Heart left ventricle (tissue), 16 donors: ENCODE results near the gene MRPL33. TPM values are rescaled to one million over a fixed set of nuclear protein-coding genes. Genes with fewer than 3 reads are reported as not detected.
A peak's percentile ranks its signal among the peaks of the same experiment; 100 is the strongest.

Experiments used
- ATAC-seq, 4 donors: fragments of 200-7000 bp; cut with Tn5 transposase; one replicate each; pipeline ENCODE4 v1.9.1; 2020 to 2022; ENCODE audit warnings: moderate library complexity in 4 of 4, mild to moderate bottlenecking in 3 of 4, moderate number of reproducible peaks in 1 of 4
- DNase-seq, 5 donors: peaks; one replicate each; pipeline ENCODE4 v3.0.0-alpha.2; 2020
- H3K27ac ChIP-seq, 12 donors: fragments of 200-600 bp; sonication (generic) in 4 of 12; one replicate each; pipeline versions ENCODE4 v1.5.0 to v1.8.0; 2016 to 2022; ENCODE audit warnings: mild to moderate bottlenecking in 2 of 12
- H3K27me3 ChIP-seq, 9 donors: fragments of 200-600 bp; sonication (generic) in 2 of 9; one replicate each; pipeline versions ENCODE4 v1.5.1 to v1.8.0; 2016 to 2022; ENCODE audit warnings: mild to moderate bottlenecking in 3 of 9
- H3K36me3 ChIP-seq, 9 donors: fragments of 200-600 bp; sonication (generic) in 2 of 9; one replicate each; pipeline versions ENCODE4 v1.5.0 to v1.8.0; 2018 to 2022; ENCODE audit warnings: mild to moderate bottlenecking in 2 of 9
- H3K4me1 ChIP-seq, 12 donors: fragments of 200-600 bp; sonication (generic) in 4 of 12; one replicate each; pipeline versions ENCODE4 v1.5.0 to v1.8.0; 2016 to 2022; ENCODE audit warnings: mild to moderate bottlenecking in 3 of 12
- H3K4me3 ChIP-seq, 12 donors: fragments of 200-600 bp; sonication (generic) in 4 of 12; one replicate each; pipeline versions ENCODE4 v1.5.0 to v1.8.0; 2017 to 2022; ENCODE audit warnings: mild to moderate bottlenecking in 9 of 12, moderate library complexity in 4 of 12
- H3K9me3 ChIP-seq, 12 donors: fragments of 200-600 bp; sonication (generic) in 4 of 12; one replicate each; pipeline versions ENCODE4 v1.5.0 to v1.8.0; 2016 to 2022; ENCODE audit warnings: mild to moderate bottlenecking in 1 of 12
- POLR2A ChIP-seq, 2 donors: fragments of 450-650 bp; IDR thresholded peaks; one replicate each; pipeline ENCODE4 v1.6.1; 2017; ENCODE audit warnings: antibody characterized with exemption in 2 of 2, mild to moderate bottlenecking in 2 of 2, moderate library complexity in 2 of 2
- WGBS, 4 donors: extraction: QIAGEN DNeasy Blood & Tissue Kit in 2 of 4; methylation state at CpG; one replicate each; pipeline versions ENCODE4 v1.1.5 to v1.1.7; 2013 to 2018; 5-methylcytosine and 5-hydroxymethylcytosine counted together
- intact Hi-C, 10 donors: fragments of 100-400 bp; cut with DNase I; formaldehyde crosslinking; loops; one replicate each; pipeline versions ENCODE4 v1.11.1 to v1.14.2; 2022
- polyA plus RNA-seq, 2 donors: library from polyadenylated mRNA; stranded (reverse); fragments of 200-250 nt; gene quantifications; one replicate each; pipeline ENCODE4 v1.2.3, GENCODE V29; 2013
- total RNA-seq, 9 donors: library from RNA; depleted of rRNA in 2 of 9; stranded (reverse); fragments of >200 nt in 2 of 9; fragmentation: NEBNext Ultra II Directional in 3 of 9; extraction: Animal tissue kit (Norgen Biotek cat#: 25700) in 3 of 9; gene quantifications; one replicate each; pipeline versions ENCODE4 v1.1.0 to v1.2.4, GENCODE V29; 2016 to 2023
- TF ChIP-seq, protein P1 (sequence below), 12 donors: fragments of 200-600 bp; sonication (generic) in 4 of 12; IDR thresholded peaks; one replicate each; pipeline versions ENCODE4 v1.5.0 to v1.8.0; 2018 to 2022; ENCODE audit warnings: antibody characterized with exemption in 12 of 12, mild to moderate bottlenecking in 5 of 12
- donor health status: ischemic (EF 13 %, LVEDD 7.1; RV severe dilation, severe dysfunction).
- donor health status: healthy with polysubstance abuse.
- donor health status: DM: no; HTN: yes; CAD: no.
- donor health status: DM: no; HTN: no; CAD: no.
- donor health status: ischemic (EF 25% LVEDD 6.9; RV normal size, moderate dysfunction).
- donor health status: ischemic (EF 25% LVEDD 5.7; RV mildly dilated, moderate dysfunction).
- donor health status: healthy.
- donor health status: DM: yes; HTN: yes; CAD: no.
- donor health status: ischemic (EF 35%, LVEDD 5.7; RV mildly dilated, moderate dysfunction).
- donor health status: nonischemic (EF 11% LVEDD 7.7; RV severe dilation, severe dysfunction).
- donor health status: DM: yes; HTN: yes; CAD: no.
- donor health status: PGD.
- donor health status: ischemic (EF 29% LVEDD 5.4; RV normal size, mild dysfunction).
- donor health status: nonischemic (EF 23%, LVEDD 6.1; RV moderate dilation, normal function).

The MRPL33 gene
- total and polyA plus RNA-seq, 11 donors: 163 to 901 (median 305) TPM

DNA sequence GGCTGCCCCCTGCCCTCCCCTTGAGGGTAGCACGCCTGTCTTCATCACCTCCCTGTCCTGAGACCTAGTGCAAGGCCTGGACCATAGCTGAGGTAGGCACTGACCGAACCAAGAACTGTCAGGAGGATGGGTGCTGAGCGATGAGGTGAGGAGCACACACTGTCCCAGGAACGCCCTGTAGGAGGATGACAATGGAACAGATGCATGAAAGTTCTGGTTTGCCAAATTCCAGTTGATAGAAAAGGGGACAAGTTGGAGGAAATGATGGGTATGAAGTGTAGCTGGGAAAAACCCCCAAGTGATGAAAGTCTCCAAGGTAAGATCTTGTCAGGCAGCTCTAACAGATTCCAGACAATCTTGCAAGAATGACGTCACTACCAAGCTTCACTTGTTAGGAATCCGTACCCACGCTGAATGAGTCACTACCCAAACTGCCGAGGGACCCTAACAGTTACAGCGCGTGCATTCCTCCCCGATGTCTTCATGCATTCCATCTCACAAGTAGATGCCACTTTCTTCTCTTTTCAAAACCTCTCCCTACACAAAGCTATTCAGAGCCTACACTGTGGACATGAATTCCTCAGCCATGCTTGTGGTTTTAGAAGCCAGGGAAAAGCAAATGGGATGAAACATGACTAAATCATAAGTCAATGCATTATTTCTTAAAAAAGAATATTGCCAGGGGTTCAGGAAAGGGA, 27.6 kb downstream of the MRPL33 start:
- Histone ChIP-seq H3K4me3 (no peak overlapping the region), H3K27me3 (no peaks in the 10 kb centered on the region), H3K27ac (peak overlapping the region; percentile 43 to 98 (median 88)), H3K36me3 (no peaks in the 10 kb centered on the region), H3K9me3 (no peaks in the 10 kb centered on the region), H3K4me1 (peaks cover 5 to 64% (median 48%) of the 10 kb centered on the region in 12 donors)
- ATAC-seq: peak; percentile 30 to 72 (median 56)
- DNase-seq: peak in 4 of 5 donors; percentile 38 to 84 (median 56)
- 50 to 59% (median 55%) methylated on average over 11 of the region's 11 CpGs for WGBS, 4 donors
- TF ChIP-seq, protein P1, sequence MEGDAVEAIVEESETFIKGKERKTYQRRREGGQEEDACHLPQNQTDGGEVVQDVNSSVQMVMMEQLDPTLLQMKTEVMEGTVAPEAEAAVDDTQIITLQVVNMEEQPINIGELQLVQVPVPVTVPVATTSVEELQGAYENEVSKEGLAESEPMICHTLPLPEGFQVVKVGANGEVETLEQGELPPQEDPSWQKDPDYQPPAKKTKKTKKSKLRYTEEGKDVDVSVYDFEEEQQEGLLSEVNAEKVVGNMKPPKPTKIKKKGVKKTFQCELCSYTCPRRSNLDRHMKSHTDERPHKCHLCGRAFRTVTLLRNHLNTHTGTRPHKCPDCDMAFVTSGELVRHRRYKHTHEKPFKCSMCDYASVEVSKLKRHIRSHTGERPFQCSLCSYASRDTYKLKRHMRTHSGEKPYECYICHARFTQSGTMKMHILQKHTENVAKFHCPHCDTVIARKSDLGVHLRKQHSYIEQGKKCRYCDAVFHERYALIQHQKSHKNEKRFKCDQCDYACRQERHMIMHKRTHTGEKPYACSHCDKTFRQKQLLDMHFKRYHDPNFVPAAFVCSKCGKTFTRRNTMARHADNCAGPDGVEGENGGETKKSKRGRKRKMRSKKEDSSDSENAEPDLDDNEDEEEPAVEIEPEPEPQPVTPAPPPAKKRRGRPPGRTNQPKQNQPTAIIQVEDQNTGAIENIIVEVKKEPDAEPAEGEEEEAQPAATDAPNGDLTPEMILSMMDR (IDR thresholded peaks at IDR 0.05): no peak
- no peak for TF ChIP-seq POLR2A (IDR thresholded peaks at IDR 0.05)
- intact Hi-C loops: loop anchor here in 5 of 10 donors (5.0 to 10.0 kb wide), 5 partner anchors 62 to 598 kb away; partner anchors contain the start of gene FOSL2 (in 2 of the 5)

DNA sequence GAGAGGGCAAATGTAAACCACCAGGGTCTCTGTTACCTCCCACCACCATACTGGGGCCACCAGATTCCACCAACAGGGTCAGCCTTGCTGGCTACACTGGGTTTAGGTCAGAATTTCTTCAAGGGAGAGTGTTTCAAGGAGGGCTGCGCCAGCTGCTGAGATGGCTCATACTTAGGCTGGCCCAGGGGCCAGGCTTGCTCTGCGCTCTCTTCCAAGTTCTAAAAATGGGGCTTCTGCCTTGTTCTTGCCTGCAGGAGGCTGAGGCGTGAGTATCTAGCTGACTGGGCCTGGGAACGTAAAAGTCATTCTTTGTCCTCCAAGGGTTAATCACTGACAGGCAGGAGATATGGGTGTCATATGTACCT, 28.1 kb downstream of the MRPL33 start:
- H3K27ac ChIP-seq: peak overlapping the region; percentile 43 to 98 (median 88)
- ATAC-seq: peak in 1 of 4 donors; percentile 18

DNA sequence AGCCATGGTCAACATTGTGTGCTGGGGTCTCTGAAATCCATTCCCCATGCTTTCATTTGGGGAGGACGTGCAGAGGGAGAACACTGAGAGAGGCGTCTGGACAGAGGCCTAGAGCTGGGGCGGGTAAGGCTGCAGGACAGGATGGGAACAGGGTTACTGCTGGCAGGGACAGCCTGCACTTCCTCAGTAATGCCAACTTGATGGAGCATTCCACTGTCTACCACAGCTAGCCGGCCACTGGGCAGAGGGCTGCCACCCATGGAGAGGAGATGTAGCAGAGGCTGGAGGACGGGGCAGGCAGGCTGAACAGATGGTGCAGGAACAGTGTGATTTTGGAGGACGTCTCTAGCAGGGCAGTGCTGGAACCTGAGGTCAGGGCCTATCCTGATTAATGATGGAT, 29.3 kb downstream of the MRPL33 start:
- ATAC-seq: peak in 3 of 4 donors; percentile 15 to 44 (median 33)
- no peaks in the 10 kb centered on the region for H3K9me3 ChIP-seq
- intact Hi-C loops: no loop called here
- peaks cover 5 to 55% (median 37%) of the 10 kb centered on the region in 12 donors for H3K4me1 ChIP-seq
- TF ChIP-seq POLR2A (IDR thresholded peaks at IDR 0.05): no peak
- TF ChIP-seq, protein P1 (IDR thresholded peaks at IDR 0.05): no peak
- peak in 1 of 5 donors; percentile 39 for DNase-seq
- H3K4me3 ChIP-seq: no peak overlapping the region
- peak overlapping the region in 10 of 12 donors; percentile 25 to 98 (median 90) for H3K27ac ChIP-seq
- H3K27me3 ChIP-seq: no peaks in the 10 kb centered on the region
- no peaks in the 10 kb centered on the region for H3K36me3 ChIP-seq
- WGBS, 4 donors: 73 to 81% (median 74%) methylated on average over 5 to 6 of the region's 6 CpGs

More for the DNA sequence above, 28.1 kb downstream of the MRPL33 start:
- Histone ChIP-seq H3K27me3 (no peaks in the 10 kb centered on the region), H3K4me1 (peaks cover 5 to 66% (median 47%) of the 10 kb centered on the region in 12 donors), H3K9me3 (no peaks in the 10 kb centered on the region), H3K4me3 (no peak overlapping the region), H3K36me3 (no peaks in the 10 kb centered on the region)
- TF ChIP-seq, protein P1 (IDR thresholded peaks at IDR 0.05): no peak
- no peak for TF ChIP-seq POLR2A (IDR thresholded peaks at IDR 0.05)
- DNase-seq: peak in 1 of 5 donors; percentile 42
- 63 to 87% (median 74%) methylated on average over 4 of the region's 4 CpGs for WGBS, 4 donors
- intact Hi-C loops: loop anchor here in 5 of 10 donors (5.0 to 10.0 kb wide), 5 partner anchors 62 to 598 kb away; partner anchors contain the start of gene FOSL2 (in 2 of the 5)

DNA sequence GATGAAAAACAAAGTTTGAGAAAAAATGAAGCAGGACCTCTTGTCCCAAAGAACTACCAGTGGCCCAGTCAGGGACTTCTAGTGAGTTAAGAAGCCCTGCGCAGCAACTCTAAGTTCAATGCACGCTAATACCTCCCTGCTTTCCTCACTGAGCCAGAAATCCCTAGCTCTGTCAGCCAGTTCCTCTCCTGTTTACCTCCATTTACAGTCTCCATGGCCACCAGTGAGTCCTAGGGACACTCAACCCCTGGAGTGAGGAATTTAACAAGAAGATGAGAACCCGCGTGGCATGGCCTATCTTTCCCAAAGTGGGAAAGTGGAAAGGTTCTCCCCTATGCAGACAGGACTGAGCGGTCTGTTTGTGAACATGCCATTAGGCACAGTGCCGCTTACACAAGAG, 31.0 kb downstream of the MRPL33 start:
- no peak for DNase-seq
- Histone ChIP-seq H3K4me1 (peaks cover 0 to 40% (median 21%) of the 10 kb centered on the region in 12 donors), H3K9me3 (no peaks in the 10 kb centered on the region), H3K36me3 (no peaks in the 10 kb centered on the region), H3K27ac (no peak overlapping the region), H3K27me3 (no peaks in the 10 kb centered on the region), H3K4me3 (no peak overlapping the region)
- WGBS, 4 donors: 87 to 90% (median 88%) methylated on average over 6 of the region's 6 CpGs
- TF ChIP-seq POLR2A (IDR thresholded peaks at IDR 0.05): no peak
- intact Hi-C loops: no loop called here
- ATAC-seq: no peak
